GM12872 (cell line): ENCODE data around the gene SMARCA1.

Experiments
- CTCF ChIP-seq: IDR thresholded peaks from 3 replicates; pipeline ENCODE4 v1.5.1; 2011; ENCODE audit warnings: low read depth, mild to moderate bottlenecking, low read length, moderate library complexity; ENCODE audit not compliant: insufficient read depth

SMARCA1 gene

GRCh38 chrX:129524250-129524850 lies 1.1 kb upstream of the SMARCA1 start:
- no peak for TF ChIP-seq CTCF

GRCh38 chrX:129522184-129523078 lies 859 bp downstream of the SMARCA1 start:
- no peak for TF ChIP-seq CTCF

GRCh38 chrX:129520151-129520550 lies 3.1 kb downstream of the SMARCA1 start:
- no peak for TF ChIP-seq CTCF

GRCh38 chrX:129516402-129516801 lies 6.9 kb downstream of the SMARCA1 start:
- no peak for TF ChIP-seq CTCF

GRCh38 chrX:129512409-129512808 lies 10.9 kb downstream of the SMARCA1 start:
- TF ChIP-seq CTCF, result no peak

GRCh38 chrX:129511689-129512088 lies 11.6 kb downstream of the SMARCA1 start:
- TF ChIP-seq CTCF, result no peak

GRCh38 chrX:129510331-129510730 lies 13.0 kb downstream of the SMARCA1 start:
- TF ChIP-seq CTCF, result no peak
